Hepatocyte (in vitro differentiated cells): Measurements from ENCODE around the gene FNDC3B.

Experiments
- CTCF ChIP-seq: fragments of 200-600 bp; sonication (generic); IDR thresholded peaks from 2 replicates; pipeline ENCODE4 v1.5.1; 2016; ENCODE audit warnings: antibody characterized with exemption, mild to moderate bottlenecking; ENCODE audit not compliant: poor library complexity
- EZH2 ChIP-seq: fragments of 200-600 bp; sonication (generic); IDR thresholded peaks from 2 replicates; pipeline ENCODE4 v1.6.1; 2016; ENCODE audit warnings: antibody characterized with exemption, mild to moderate bottlenecking, borderline replicate concordance

- no peak for TF ChIP-seq CTCF
- no peak for TF ChIP-seq EZH2
These were observed 362.7 kb downstream of the FNDC3B start for GRCh38 chr3:172402090-172402489.
